PC-9 (cell line): Measurements from ENCODE around the gene DGCR6L.

Experiments used
- EZH2 ChIP-seq: fragments of 200-600 bp; sonication (generic); IDR thresholded peaks from 2 replicates; pipeline ENCODE4 v1.8.0; 2017; ENCODE audit warnings: antibody characterized with exemption, low read depth
- TF ChIP-seq, protein P1 (sequence below): fragments of 200-600 bp; sonication (generic); conservative IDR thresholded peaks from 2 replicates; pipeline ENCODE4 v1.6.1; 2017; ENCODE audit warnings: mixed run types, antibody characterized with exemption, mild to moderate bottlenecking, moderate library complexity

DNA sequence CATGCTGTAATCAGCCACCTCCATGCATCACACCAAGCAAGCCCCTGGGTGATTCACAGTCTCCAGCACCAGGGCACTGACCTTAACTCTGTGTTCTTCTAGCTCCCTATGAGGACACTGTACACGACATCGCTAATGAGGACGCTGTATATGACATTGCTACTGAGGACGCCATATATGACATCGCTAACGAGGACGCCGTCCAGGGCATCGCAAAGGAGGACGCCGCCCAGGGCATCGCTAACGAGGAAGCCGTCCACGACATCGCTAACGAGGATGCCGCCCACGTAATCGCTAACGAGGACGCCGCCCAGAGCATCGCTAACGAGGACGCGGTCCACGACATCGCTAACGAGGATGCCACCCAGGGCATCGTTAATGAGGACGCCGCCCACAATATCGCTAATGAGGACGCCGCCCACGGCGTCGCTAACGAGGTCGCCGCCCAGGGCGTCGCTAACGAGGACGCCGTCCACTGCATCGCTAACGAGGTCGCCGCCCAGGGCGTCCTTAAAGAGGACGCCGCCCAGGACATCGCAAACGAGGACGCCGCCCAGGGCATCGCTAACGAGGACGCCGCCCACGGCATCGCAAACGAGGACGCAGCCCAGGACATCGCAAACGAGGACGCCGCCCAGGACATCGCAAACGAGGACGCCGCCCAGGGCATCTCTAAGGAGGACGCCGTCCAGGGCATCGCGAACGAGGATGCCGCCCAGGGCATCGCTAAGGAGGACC lies 34.5 kb upstream of the DGCR6L start:
- TF ChIP-seq, protein P1, sequence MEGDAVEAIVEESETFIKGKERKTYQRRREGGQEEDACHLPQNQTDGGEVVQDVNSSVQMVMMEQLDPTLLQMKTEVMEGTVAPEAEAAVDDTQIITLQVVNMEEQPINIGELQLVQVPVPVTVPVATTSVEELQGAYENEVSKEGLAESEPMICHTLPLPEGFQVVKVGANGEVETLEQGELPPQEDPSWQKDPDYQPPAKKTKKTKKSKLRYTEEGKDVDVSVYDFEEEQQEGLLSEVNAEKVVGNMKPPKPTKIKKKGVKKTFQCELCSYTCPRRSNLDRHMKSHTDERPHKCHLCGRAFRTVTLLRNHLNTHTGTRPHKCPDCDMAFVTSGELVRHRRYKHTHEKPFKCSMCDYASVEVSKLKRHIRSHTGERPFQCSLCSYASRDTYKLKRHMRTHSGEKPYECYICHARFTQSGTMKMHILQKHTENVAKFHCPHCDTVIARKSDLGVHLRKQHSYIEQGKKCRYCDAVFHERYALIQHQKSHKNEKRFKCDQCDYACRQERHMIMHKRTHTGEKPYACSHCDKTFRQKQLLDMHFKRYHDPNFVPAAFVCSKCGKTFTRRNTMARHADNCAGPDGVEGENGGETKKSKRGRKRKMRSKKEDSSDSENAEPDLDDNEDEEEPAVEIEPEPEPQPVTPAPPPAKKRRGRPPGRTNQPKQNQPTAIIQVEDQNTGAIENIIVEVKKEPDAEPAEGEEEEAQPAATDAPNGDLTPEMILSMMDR = no peak
- no peak for TF ChIP-seq EZH2
